SK-N-SH (cell line): Measurements from ENCODE around the gene PHF23. TPM values are rescaled to one million over a fixed set of nuclear protein-coding genes. Genes with fewer than 3 reads are reported as not detected.
A peak's percentile ranks its signal among the peaks of the same experiment; 100 is the strongest.

ENCODE experiments used
- CTCF ChIA-PET: fragments of 300-600, 350-600 bp; formaldehyde crosslinking; extraction: SDS; loops from one replicate; lab custom pipeline; 2021; lab: Yijun Ruan, JAX
- POLR2A ChIA-PET: fragments of 350-600 bp; sonication (Branson Sonifier 250); formaldehyde crosslinking; extraction: SDS; loops from one replicate; lab custom pipeline; 2020; ENCODE audit warnings: antibody characterized with exemption, inconsistent platforms; lab: Yijun Ruan, JAX
- DNase-seq: peaks from one replicate; pipeline ENCODE4 v3.0.0; 2012
- H2AFZ ChIP-seq: fragments of 200-600 bp; sonication (generic); 2 replicates; pipeline ENCODE4 v1.8.1; 2016; ENCODE audit warnings: antibody characterized with exemption, mild to moderate bottlenecking, low read depth
- H3F3A ChIP-seq: fragments of 200-600 bp; sonication (generic); replicated peaks from 2 replicates; pipeline ENCODE3; 2016; ENCODE audit warnings: antibody characterized with exemption, mild to moderate bottlenecking; ENCODE audit not compliant: insufficient read depth
- H3K27ac ChIP-seq, 2 experiments: fragments of 200-500 bp in 1 of 2; fragments of 200-600 bp in 1 of 2; sonication (Bioruptor generic) in 1 of 2; sonication (generic), shearing (Covaris generic) in 1 of 2; 2 replicates each; pipeline versions ENCODE4 v1.5.1 to v1.6.1; 2014 to 2016; ENCODE audit warnings: low read depth in 2 of 2, inconsistent platforms in 1 of 2, low read length in 1 of 2, mild to moderate bottlenecking in 1 of 2, mixed read lengths in 1 of 2
- H3K27me3 ChIP-seq: fragments of 200-600 bp; sonication (generic), shearing (Covaris generic); 2 replicates; pipeline ENCODE4 v1.6.1; 2016; ENCODE audit warnings: mixed run types; ENCODE audit not compliant: insufficient read depth
- H3K36me3 ChIP-seq, 2 experiments: fragments of 200-500 bp in 1 of 2; fragments of 200-600 bp in 1 of 2; sonication (Bioruptor generic) in 1 of 2; sonication (generic) in 1 of 2; replicated peaks in 1 of 2; 2 replicates each; pipeline versions ENCODE3 to v1.5.1; 2014 to 2016; ENCODE audit warnings: low read length in 1 of 2, mild to moderate bottlenecking in 1 of 2; ENCODE audit not compliant: insufficient read depth in 2 of 2, control insufficient read depth in 1 of 2
- H3K4me1 ChIP-seq, 2 experiments: fragments of 200-500 bp in 1 of 2; fragments of 200-600 bp in 1 of 2; sonication (Bioruptor generic) in 1 of 2; sonication (generic), shearing (Covaris generic) in 1 of 2; 2 replicates each; pipeline versions ENCODE4 v1.5.1 to v1.6.1; 2014 to 2016; ENCODE audit warnings: low read depth in 1 of 2, low read length in 1 of 2, mixed run types in 1 of 2; ENCODE audit not compliant: insufficient read depth in 2 of 2, control insufficient read depth in 1 of 2
- H3K4me2 ChIP-seq: fragments of 200-600 bp; sonication (generic), shearing (Covaris generic); 2 replicates; pipeline ENCODE4 v1.6.1; 2017; ENCODE audit warnings: mixed run types
- H3K4me3 ChIP-seq, 2 experiments: fragments of 200-500 bp in 1 of 2; fragments of 200-600 bp in 1 of 2; sonication (Bioruptor generic) in 1 of 2; sonication (generic), shearing (Covaris generic) in 1 of 2; 2 replicates each; pipeline versions ENCODE4 v1.5.1 to v1.8.1; 2014 to 2016; ENCODE audit warnings: low read depth in 2 of 2, inconsistent platforms in 1 of 2, low read length in 1 of 2, mild to moderate bottlenecking in 1 of 2, mixed read lengths in 1 of 2, moderate library complexity in 1 of 2
- H3K79me2 ChIP-seq: fragments of 200-600 bp; sonication (generic); 2 replicates; pipeline ENCODE4 v1.8.1; 2017; ENCODE audit warnings: mild to moderate bottlenecking; ENCODE audit not compliant: insufficient read depth
- H3K9ac ChIP-seq: fragments of 200-600 bp; sonication (generic); 2 replicates; pipeline ENCODE4 v1.6.1; 2017; ENCODE audit warnings: mixed run types
- H3K9me2 ChIP-seq: fragments of 200-600 bp; sonication (generic); 2 replicates; pipeline ENCODE4 v1.6.1; 2017; ENCODE audit warnings: mixed run types
- H3K9me3 ChIP-seq: fragments of 200-600 bp; sonication (generic); 2 replicates; pipeline ENCODE4 v1.6.1; 2017; ENCODE audit warnings: mixed run types, mild to moderate bottlenecking, moderate library complexity
- H4K20me1 ChIP-seq: fragments of 200-600 bp; sonication (generic); 2 replicates; pipeline ENCODE4 v1.6.1; 2017; ENCODE audit warnings: mild to moderate bottlenecking, mixed run types; ENCODE audit not compliant: insufficient read depth
- CHD2 ChIP-seq: fragments of 150-350 bp; IDR thresholded peaks from 2 replicates; pipeline ENCODE4 v1.6.1; 2018; ENCODE audit warnings: low read length; ENCODE audit not compliant: partially characterized antibody
- ELF1 ChIP-seq: IDR thresholded peaks from 2 replicates; pipeline ENCODE4 v1.4.0; 2012
- FOSL2 ChIP-seq: IDR thresholded peaks from 2 replicates; pipeline ENCODE4 v1.4.0; 2012; ENCODE audit warnings: low read depth, mild to moderate bottlenecking, moderate library complexity, borderline replicate concordance
- FOXM1 ChIP-seq: IDR thresholded peaks from 2 replicates; pipeline ENCODE4 v1.4.0; 2012; ENCODE audit warnings: low read depth, mild to moderate bottlenecking
- GATA2 ChIP-seq: sonication (generic); formaldehyde crosslinking; IDR thresholded peaks from 2 replicates; pipeline ENCODE4 v1.5.0; 2020; ENCODE audit warnings: mild to moderate bottlenecking, missing genetic modification reagents
- MEF2A ChIP-seq: IDR thresholded peaks from 2 replicates; pipeline ENCODE4 v1.4.0; 2012; ENCODE audit warnings: low read depth, borderline replicate concordance
- MXI1 ChIP-seq: IDR thresholded peaks from 2 replicates; pipeline ENCODE4 v1.6.1; 2012; ENCODE audit warnings: mild to moderate bottlenecking, low read depth, low read length, improper control_type of control experiment
- NFIC ChIP-seq: IDR thresholded peaks from 2 replicates; pipeline ENCODE4 v1.4.0; 2012; ENCODE audit warnings: borderline replicate concordance
- NRF1 ChIP-seq: IDR thresholded peaks from 2 replicates; pipeline ENCODE4 v1.6.1; 2012; ENCODE audit warnings: low read depth, mild to moderate bottlenecking, low read length
- POLR2AphosphoS5 ChIP-seq: IDR thresholded peaks from 2 replicates; pipeline ENCODE4 v1.6.1; 2012; ENCODE audit warnings: low read depth, low read length
- RCOR1 ChIP-seq: fragments of 150-350 bp; IDR thresholded peaks from 2 replicates; pipeline ENCODE4 v1.6.1; 2017; ENCODE audit warnings: antibody characterized with exemption, low read length
- RFX5 ChIP-seq: IDR thresholded peaks from 2 replicates; pipeline ENCODE4 v1.6.1; 2012; ENCODE audit warnings: mild to moderate bottlenecking, improper control_type of control experiment, low read length
- SIN3A ChIP-seq: IDR thresholded peaks from 2 replicates; pipeline ENCODE4 v1.6.1; 2012; ENCODE audit warnings: low read depth, mild to moderate bottlenecking, low read length, moderate library complexity, borderline replicate concordance
- TAF1 ChIP-seq: IDR thresholded peaks from 2 replicates; pipeline ENCODE4 v1.6.1; 2012; ENCODE audit warnings: low read depth, mild to moderate bottlenecking, low read length, moderate library complexity, borderline replicate concordance
- TEAD4 ChIP-seq: IDR thresholded peaks from 2 replicates; pipeline ENCODE4 v1.4.0; 2012; ENCODE audit warnings: mild to moderate bottlenecking, borderline replicate concordance; ENCODE audit not compliant: insufficient read depth
- USF2 ChIP-seq: fragments of 150-350 bp; IDR thresholded peaks from 2 replicates; pipeline ENCODE4 v1.6.1; 2017; ENCODE audit warnings: antibody characterized with exemption, low read length, low read depth, borderline replicate concordance
- YY1 ChIP-seq: IDR thresholded peaks from 2 replicates; pipeline ENCODE4 v1.4.0; 2012; ENCODE audit warnings: low read depth, mild to moderate bottlenecking
- WGBS: methylation state at CpG from one replicate; pipeline ENCODE4 v1.1.6; 2017; ENCODE audit warnings: low lambda C conversion rate; 5-methylcytosine and 5-hydroxymethylcytosine counted together
- polyA plus RNA-seq, 3 experiments: library from polyadenylated mRNA; depleted of rRNA; stranded (reverse); fragments of >200 nt; gene quantifications; 2 replicates each; pipeline ENCODE4 v1.2.3, GENCODE V29; 2012
- TF ChIP-seq, protein P1 (sequence below): IDR thresholded peaks from 2 replicates; pipeline ENCODE4 v1.4.0; 2012; ENCODE audit warnings: low read depth, borderline replicate concordance
- TF ChIP-seq, protein P2 (sequence below): IDR thresholded peaks from 2 replicates; pipeline ENCODE4 v1.4.0; 2012; ENCODE audit warnings: low read depth
- TF ChIP-seq, protein P3 (sequence below): IDR thresholded peaks from 2 replicates; pipeline ENCODE4; 2012
- TF ChIP-seq, protein P4 (sequence below): fragments of 200-600 bp; sonication (generic); IDR thresholded peaks from 2 replicates; pipeline ENCODE4 v1.6.1; 2017; ENCODE audit warnings: antibody characterized with exemption, mild to moderate bottlenecking, moderate library complexity
- TF ChIP-seq, protein P5 (sequence below): fragments of 150-350 bp; IDR thresholded peaks from 2 replicates; pipeline ENCODE4 v1.6.1; 2016; ENCODE audit warnings: mild to moderate bottlenecking, low read depth, low read length

PHF23 gene
- polyA plus RNA-seq, 1 of the 3 experiments (the other 2 are of a cell fraction): 53.3 TPM

- TF ChIP-seq, protein P1, sequence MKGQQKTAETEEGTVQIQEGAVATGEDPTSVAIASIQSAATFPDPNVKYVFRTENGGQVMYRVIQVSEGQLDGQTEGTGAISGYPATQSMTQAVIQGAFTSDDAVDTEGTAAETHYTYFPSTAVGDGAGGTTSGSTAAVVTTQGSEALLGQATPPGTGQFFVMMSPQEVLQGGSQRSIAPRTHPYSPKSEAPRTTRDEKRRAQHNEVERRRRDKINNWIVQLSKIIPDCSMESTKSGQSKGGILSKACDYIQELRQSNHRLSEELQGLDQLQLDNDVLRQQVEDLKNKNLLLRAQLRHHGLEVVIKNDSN: no peak
- TF ChIP-seq, all 33 proteins: peak for 4
Observed at GRCh38 chr17:7235693-7236665, 3.3 kb downstream of the PHF23 start (continued).

GRCh38 chr17:7234083-7234951, 4.9 kb downstream of the PHF23 start, which contains the start of gene DVL2:
Gene DVL2 (minus strand): TSS chr17:7234517. CDS start chr17:7234262, 255 bp downstream.
- 3% methylated on average over 42 of the region's 72 CpGs for WGBS
- Histone ChIP-seq H3K4me2 (peak within 1 kb of the TSS; percentile 81), H3K36me3 (peaks cover 32 to 42% of the 10 kb centered on the region in 2 experiments), H3F3A (peaks cover 34% of the 10 kb centered on the region), H3K79me2 (peaks cover 90% of the 10 kb centered on the region), H2AFZ (peak within 1 kb of the TSS; percentile 35; the same call in 1 of the 2 replicates), H3K27ac (peak within 1 kb of the TSS; percentile 82 to 94), H3K4me1 (peaks cover 31 to 34% of the 10 kb centered on the region in 2 experiments), H3K4me3 (peak within 1 kb of the TSS; percentile 86 to 89), H4K20me1 (peaks cover 36% of the 10 kb centered on the region), H3K9ac (peak within 1 kb of the TSS; percentile 89), H3K9me2 (no peaks in the 10 kb centered on the region), H3K9me3 (no peaks in the 10 kb centered on the region), H3K27me3 (no peaks in the 10 kb centered on the region)
- ChIA-PET POLR2A (interaction anchor here (0.7 to 1.7 kb wide), 8 partner anchors 8 to 95 kb away, joined by 3 to 27 read pairs (median 4); partner anchors contain the start of genes ACADVL, DLG4, GABARAP and NEURL4), CTCF (interaction anchor here (0.6 to 6.5 kb wide), 8 partner anchors 12 to 112 kb away, joined by 3 to 44 read pairs (median 4); partner anchors contain the start of genes ACADVL, CTDNEP1 and DLG4)
- peak; percentile 97 for DNase-seq
- TF ChIP-seq YY1 (peak; percentile 70; the same call in 1 of the 2 replicates), TEAD4 (peak; percentile 58; the same call in 1 of the 2 replicates), MEF2A (no peak), FOXM1 (peak; percentile 51; the same call in 1 of the 2 replicates), SIN3A (peak; percentile 72), POLR2AphosphoS5 (peak; percentile 99), CHD2 (peak; percentile 96), ELF1 (peak; percentile 79), RFX5 (no peak), RCOR1 (peak; percentile 68), GATA2 (CRISPR knock-in tag) (no peak), FOSL2 (peak; percentile 30; the same call in 1 of the 2 replicates), MXI1 (peak; percentile 86), TAF1 (peak; percentile 11; the same call in 1 of the 2 replicates), NFIC (no peak; the same call in 1 of the 2 replicates), USF2 (peak; percentile 100), NRF1 (peak; percentile 68)
- TF ChIP-seq, protein P2, sequence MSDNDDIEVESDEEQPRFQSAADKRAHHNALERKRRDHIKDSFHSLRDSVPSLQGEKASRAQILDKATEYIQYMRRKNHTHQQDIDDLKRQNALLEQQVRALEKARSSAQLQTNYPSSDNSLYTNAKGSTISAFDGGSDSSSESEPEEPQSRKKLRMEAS: peak; percentile 90
- TF ChIP-seq, protein P3, sequence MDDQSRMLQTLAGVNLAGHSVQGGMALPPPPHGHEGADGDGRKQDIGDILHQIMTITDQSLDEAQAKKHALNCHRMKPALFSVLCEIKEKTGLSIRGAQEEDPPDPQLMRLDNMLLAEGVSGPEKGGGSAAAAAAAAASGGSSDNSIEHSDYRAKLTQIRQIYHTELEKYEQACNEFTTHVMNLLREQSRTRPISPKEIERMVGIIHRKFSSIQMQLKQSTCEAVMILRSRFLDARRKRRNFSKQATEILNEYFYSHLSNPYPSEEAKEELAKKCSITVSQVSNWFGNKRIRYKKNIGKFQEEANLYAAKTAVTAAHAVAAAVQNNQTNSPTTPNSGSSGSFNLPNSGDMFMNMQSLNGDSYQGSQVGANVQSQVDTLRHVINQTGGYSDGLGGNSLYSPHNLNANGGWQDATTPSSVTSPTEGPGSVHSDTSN: peak; percentile 92
- TF ChIP-seq, protein P4, sequence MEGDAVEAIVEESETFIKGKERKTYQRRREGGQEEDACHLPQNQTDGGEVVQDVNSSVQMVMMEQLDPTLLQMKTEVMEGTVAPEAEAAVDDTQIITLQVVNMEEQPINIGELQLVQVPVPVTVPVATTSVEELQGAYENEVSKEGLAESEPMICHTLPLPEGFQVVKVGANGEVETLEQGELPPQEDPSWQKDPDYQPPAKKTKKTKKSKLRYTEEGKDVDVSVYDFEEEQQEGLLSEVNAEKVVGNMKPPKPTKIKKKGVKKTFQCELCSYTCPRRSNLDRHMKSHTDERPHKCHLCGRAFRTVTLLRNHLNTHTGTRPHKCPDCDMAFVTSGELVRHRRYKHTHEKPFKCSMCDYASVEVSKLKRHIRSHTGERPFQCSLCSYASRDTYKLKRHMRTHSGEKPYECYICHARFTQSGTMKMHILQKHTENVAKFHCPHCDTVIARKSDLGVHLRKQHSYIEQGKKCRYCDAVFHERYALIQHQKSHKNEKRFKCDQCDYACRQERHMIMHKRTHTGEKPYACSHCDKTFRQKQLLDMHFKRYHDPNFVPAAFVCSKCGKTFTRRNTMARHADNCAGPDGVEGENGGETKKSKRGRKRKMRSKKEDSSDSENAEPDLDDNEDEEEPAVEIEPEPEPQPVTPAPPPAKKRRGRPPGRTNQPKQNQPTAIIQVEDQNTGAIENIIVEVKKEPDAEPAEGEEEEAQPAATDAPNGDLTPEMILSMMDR: no peak
- TF ChIP-seq, protein P5, sequence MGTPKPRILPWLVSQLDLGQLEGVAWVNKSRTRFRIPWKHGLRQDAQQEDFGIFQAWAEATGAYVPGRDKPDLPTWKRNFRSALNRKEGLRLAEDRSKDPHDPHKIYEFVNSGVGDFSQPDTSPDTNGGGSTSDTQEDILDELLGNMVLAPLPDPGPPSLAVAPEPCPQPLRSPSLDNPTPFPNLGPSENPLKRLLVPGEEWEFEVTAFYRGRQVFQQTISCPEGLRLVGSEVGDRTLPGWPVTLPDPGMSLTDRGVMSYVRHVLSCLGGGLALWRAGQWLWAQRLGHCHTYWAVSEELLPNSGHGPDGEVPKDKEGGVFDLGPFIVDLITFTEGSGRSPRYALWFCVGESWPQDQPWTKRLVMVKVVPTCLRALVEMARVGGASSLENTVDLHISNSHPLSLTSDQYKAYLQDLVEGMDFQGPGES: no peak
